Kidney epithelial cell (primary cell): Measurements from ENCODE around the gene HIGD1B. TPM values are rescaled to one million over a fixed set of nuclear protein-coding genes. Genes with fewer than 3 reads are reported as not detected.

Source experiments
- DNase-seq: peaks from one replicate; pipeline ENCODE4 v3.0.0-alpha.2; 2010; ENCODE audit warnings: low read depth
- H3K27me3 ChIP-seq: 2 replicates; pipeline ENCODE4 v1.6.0; 2011; ENCODE audit warnings: low read length; ENCODE audit not compliant: control insufficient read depth, insufficient read depth
- H3K36me3 ChIP-seq: 2 replicates; pipeline ENCODE4 v1.5.1; 2011; ENCODE audit warnings: low read length; ENCODE audit not compliant: control insufficient read depth, insufficient read depth
- H3K4me3 ChIP-seq: 2 replicates; pipeline ENCODE4 v1.5.1; 2011; ENCODE audit warnings: low read depth, mild to moderate bottlenecking, control low read depth, low read length
- total RNA-seq: library from RNA; depleted of rRNA; stranded (reverse); fragments of >200 nt; gene quantifications from 2 replicates; pipeline ENCODE4 v1.2.3, GENCODE V29; 2015
- TF ChIP-seq, protein P1 (sequence below): IDR thresholded peaks from 2 replicates; pipeline ENCODE4 v1.5.1; 2011; ENCODE audit warnings: mild to moderate bottlenecking, moderate library complexity, low read length, control low read depth, inconsistent platforms; ENCODE audit not compliant: insufficient read depth, poor library complexity, severe bottlenecking

Gene HIGD1B
- total RNA-seq, 1 donor from 2014 or later: not detected

GRCh38 chr17:44844390-44844830 is 3.3 kb upstream of the HIGD1B start:
- TF ChIP-seq, protein P1, sequence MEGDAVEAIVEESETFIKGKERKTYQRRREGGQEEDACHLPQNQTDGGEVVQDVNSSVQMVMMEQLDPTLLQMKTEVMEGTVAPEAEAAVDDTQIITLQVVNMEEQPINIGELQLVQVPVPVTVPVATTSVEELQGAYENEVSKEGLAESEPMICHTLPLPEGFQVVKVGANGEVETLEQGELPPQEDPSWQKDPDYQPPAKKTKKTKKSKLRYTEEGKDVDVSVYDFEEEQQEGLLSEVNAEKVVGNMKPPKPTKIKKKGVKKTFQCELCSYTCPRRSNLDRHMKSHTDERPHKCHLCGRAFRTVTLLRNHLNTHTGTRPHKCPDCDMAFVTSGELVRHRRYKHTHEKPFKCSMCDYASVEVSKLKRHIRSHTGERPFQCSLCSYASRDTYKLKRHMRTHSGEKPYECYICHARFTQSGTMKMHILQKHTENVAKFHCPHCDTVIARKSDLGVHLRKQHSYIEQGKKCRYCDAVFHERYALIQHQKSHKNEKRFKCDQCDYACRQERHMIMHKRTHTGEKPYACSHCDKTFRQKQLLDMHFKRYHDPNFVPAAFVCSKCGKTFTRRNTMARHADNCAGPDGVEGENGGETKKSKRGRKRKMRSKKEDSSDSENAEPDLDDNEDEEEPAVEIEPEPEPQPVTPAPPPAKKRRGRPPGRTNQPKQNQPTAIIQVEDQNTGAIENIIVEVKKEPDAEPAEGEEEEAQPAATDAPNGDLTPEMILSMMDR: no peak
- no peak for DNase-seq
- Histone ChIP-seq H3K4me3 (no peak overlapping the region), H3K27me3 (no peaks in the 10 kb centered on the region), H3K36me3 (no peaks in the 10 kb centered on the region)

GRCh38 chr17:44846206-44846605 is 1.5 kb upstream of the HIGD1B start:
- TF ChIP-seq, protein P1: no peak
- no peak for DNase-seq
- Histone ChIP-seq H3K27me3 (no peaks in the 10 kb centered on the region), H3K36me3 (no peaks in the 10 kb centered on the region), H3K4me3 (no peak overlapping the region)

- TF ChIP-seq, protein P1: no peak
- no peaks in the 10 kb centered on the region for H3K27me3 ChIP-seq
- no peak overlapping the region for H3K4me3 ChIP-seq
- H3K36me3 ChIP-seq: no peaks in the 10 kb centered on the region
- DNase-seq: no peak
Measured at GRCh38 chr17:44848257-44848795, 643 bp downstream of the HIGD1B start.

DNA sequence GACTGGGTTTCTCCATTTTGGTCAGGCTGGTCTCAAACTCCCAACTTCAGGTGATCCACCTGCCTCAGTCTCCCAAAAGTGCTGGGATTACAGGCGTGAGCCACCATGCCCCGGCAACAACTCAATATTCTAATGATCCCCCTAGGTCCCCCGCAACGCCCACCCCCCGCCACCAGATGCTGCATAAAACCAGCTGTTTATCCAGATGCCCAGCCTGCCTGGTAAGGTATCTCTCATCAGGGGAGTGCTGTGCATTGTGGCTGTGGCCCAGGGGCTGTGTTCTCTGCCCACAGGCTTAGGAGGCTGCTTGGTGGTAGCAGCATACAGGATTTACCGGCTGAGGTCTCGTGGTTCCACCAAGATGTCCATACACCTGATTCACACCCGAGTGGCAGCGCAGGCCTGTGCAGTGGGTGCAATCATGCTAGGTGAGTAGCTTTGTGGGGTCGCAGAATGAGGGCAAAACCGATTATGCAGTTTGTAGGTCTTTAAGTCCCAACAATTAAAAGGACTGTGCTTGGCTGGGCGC is 1.3 kb downstream of the HIGD1B start:
- DNase-seq: no peak
- no peaks in the 10 kb centered on the region for H3K27me3 ChIP-seq
- TF ChIP-seq, protein P1: no peak
- H3K36me3 ChIP-seq: peaks cover under 1% of the 10 kb centered on the region
- no peak overlapping the region for H3K4me3 ChIP-seq

DNA sequence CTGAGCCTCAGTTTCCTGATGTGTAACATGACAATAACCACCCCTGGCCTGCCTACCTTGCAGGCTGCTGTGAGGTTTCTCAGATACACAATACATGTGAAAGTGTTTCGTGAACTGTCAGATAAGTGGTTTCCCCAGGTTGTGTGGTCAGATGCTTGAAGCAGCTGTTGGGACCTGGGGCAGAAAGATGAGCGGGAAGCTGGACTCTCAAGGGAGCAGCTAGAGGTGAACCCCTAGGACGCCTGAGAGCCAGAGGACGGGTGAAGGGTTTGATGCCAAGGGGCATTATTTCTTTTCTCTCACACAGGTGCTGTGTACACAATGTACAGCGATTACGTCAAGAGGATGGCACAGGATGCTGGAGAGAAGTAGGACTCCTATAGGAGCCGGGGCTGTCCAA is 2.3 kb downstream of the HIGD1B start:
- Histone ChIP-seq H3K36me3 (peaks cover 3% of the 10 kb centered on the region), H3K27me3 (no peaks in the 10 kb centered on the region), H3K4me3 (no peak overlapping the region)
- DNase-seq: no peak
- TF ChIP-seq, protein P1: no peak

DNA sequence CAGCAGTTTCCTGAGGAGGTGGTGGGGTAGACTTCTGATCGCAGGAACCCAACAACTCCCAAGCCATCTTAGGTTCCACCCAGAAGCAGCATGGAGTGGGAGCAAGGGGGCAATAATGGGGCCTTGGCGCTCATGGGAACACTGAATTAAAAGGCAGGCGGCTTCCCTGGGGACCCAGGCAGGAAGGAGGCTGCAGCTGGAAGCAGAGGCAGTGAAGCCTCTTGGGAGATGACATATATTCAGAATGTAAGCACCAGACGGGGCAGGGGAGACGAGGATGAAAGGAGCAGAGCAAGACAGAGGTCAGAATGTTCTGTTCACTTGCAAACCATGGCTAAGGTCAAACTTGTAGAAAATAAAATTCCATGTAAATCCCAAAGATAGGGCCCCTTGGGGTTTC is 2.9 kb downstream of the HIGD1B start:
- Histone ChIP-seq H3K36me3 (peaks cover 3% of the 10 kb centered on the region), H3K4me3 (no peak overlapping the region), H3K27me3 (no peaks in the 10 kb centered on the region)
- DNase-seq: no peak
- TF ChIP-seq, protein P1: no peak
